Left colon (tissue), 2 donors: ENCODE data around the gene USH2A. TPM values are rescaled to one million over a fixed set of nuclear protein-coding genes. Genes with fewer than 3 reads are reported as not detected.
A peak's percentile ranks its signal among the peaks of the same experiment; 100 is the strongest.

ENCODE experiments used
- ATAC-seq: fragments of 200-7000 bp; cut with Tn5 transposase; one replicate; pipeline ENCODE4 v1.9.1; 2020; ENCODE audit warnings: mild to moderate bottlenecking, moderate library complexity
- DNase-seq, 2 donors: peaks; one replicate each; pipeline ENCODE4 v3.0.0-alpha.2; 2020
- intact Hi-C, 2 donors: fragments of 100-400 bp; cut with DNase I in 1 of 2; cut with micrococcal nuclease in 1 of 2; formaldehyde crosslinking; loops; one replicate each; pipeline versions ENCODE4 v1.11.2 to v1.14.0; 2022; cut with DNase I, micrococcal nuclease
- total RNA-seq, 2 donors: library from RNA; stranded (reverse); fragmentation: NEBNext Ultra II Directional; extraction: Animal tissue kit (Norgen Biotek cat#: 25700); gene quantifications; one replicate each; pipeline ENCODE4 v1.2.1, GENCODE V29; 2021
- donor health status: DM: no; HTN: no; CAD: no.
- donor health status: DM: yes; HTN: yes; CAD: no.

The USH2A gene
- total RNA-seq, 2 donors from 2014 or later, result under 0.01 to 0.03 TPM

DNA sequence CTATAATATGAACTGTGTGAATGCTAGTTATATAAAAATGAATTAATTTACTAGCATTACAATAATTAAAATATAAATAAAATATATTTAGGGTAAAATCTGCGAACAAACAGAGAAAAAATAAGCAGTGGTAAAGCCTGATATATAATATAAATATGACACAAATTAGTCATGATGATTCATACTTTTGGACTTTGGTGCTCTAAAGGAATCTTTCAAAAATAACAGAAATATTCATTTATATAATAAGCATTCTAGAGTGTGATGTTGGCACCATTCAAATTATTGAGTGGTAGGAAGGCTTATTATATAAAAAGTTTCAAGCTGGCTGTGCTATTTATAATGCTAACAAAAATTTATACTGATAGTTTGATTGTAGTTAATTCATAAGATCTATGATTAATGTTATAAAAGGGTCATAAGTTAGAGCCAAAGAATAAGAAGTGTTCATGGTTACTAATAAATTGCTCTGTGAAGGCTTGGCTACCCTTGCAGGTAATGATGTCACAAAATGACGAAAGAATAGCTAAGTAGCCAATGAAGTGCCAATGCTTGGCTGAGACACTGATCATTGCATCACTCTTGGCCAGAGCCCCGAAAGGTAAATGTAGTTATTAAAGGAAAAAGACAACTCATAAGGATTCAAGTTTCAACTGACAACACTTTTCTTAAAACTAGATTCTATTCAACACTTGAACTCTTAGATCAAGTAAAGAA lies 108.7 kb downstream of the USH2A start:
- DNase-seq (no peak), ATAC-seq (no peak)
- intact Hi-C loops, result no loop called here

DNA sequence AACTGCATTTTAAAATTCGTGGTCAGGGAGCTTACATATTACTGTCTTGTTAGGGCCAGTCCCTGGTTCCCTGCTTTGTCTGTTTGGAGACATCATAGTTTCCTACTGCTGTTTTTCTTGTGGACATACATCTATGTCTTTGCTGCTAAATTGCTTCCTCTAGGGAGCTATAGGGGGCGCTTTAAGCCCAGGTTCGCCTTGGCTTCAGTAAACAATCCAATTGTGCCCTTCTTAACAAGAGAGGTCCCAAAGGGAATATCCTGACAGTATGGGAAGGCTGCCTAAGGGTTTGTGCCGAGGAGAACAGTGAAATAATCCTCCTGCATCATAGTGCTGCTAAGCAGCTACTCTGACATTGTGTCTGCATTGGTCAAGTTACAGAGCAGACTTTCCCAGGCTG lies 112.5 kb downstream of the USH2A start:
- intact Hi-C loops, result no loop called here
- DNase-seq (no peak), ATAC-seq (peak; percentile 45)

DNA sequence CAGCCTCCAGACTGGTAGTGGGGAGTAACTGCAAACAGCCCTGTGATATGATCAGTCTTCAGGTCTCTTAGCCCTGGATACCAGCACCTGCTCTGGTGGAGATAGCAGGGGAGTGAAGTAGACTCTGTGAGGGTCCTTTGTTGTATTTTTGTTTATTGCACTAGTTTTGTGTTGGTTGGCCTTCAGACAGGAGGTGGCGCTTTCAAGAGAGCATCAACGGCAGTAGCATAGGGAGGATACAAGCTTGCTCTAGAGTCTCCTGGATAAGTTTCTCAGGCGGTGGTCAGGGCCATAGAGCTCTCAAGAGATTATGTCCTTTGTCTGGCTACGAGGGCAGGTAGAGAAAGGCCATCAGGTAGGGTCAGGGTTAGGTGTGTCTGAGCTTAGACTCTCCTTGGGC lies 116.4 kb downstream of the USH2A start:
- ATAC-seq (no peak), DNase-seq (no peak)
- intact Hi-C loops, result no loop called here

DNA sequence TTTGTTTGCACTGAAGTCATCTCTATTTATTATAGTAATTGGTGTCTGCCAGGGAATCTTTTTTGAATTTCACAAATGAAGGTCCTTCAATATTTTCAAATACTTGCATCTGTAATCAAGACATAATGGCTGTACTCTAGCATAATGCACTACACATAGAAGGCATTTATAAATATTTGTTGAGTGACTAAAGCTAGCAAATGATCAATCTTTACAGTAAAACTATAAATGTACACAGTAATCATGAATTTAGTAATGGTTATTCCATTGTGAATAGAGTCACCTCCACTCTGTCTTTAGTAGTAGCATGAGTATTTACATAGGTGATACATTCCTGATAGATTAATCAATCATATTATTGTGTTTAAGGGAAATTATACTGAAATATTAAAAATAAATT lies 119.6 kb downstream of the USH2A start:
- ATAC-seq, result no peak
- intact Hi-C loops, result no loop called here
- no peak for DNase-seq

DNA sequence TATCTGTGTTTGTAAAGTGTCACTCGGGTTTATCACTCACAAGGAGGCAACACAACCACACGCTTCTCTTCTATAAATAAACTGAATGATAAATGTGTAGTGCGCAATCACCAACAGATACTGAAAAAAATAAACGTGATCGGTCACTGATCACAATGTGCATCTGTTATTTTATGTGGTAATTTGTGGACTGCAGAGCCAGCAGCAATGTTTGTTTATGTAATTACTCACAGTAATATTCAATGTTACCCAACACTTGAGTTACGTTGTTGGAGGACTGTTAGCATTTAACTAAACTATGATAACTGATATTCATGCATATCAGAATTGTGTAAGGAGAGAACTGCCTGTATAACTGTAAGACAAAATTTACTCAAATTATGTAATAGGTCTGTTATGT lies 129.6 kb downstream of the USH2A start:
- no peak for ATAC-seq
- DNase-seq, result no peak
- intact Hi-C loops, result no loop called here

DNA sequence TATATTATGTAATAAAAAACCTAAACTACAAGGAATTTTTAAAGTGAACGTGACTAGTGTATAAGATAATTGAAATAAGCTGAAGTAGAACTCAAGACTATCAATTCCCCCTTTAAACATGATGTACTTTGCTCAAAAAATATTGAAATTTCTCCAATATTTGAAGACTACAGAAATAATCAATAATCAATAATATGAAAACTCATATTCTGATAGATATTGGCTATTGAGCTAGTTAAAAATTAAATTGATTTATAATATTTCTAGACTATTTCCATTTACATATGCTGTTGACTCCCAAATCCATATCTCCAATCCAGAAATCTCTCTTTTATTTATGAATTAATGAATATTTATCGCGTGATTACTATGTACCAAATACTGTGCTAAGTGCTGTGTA lies 133.2 kb downstream of the USH2A start:
- DNase-seq, result no peak
- intact Hi-C loops, result no loop called here
- ATAC-seq, result no peak

DNA sequence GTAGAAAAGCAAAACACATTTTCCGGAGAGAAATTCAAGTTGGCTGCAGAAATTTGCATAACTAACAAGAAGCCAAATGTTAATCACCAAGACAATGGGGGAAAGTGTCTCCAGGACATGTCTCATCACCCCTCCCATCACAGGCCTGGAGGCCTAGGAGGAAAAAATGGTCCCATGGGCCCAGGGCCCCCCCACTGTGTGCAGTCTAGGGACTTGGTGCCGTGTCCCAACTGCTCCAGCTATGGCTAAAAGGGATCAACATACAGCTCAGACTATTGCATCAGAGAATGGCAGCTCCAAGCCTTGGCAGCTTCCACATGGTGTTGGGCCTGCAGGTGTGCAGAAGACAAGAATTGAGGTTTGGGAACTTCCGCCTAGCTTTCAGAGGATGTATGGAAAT lies 138.2 kb downstream of the USH2A start:
- no peak for ATAC-seq
- DNase-seq, result no peak
- intact Hi-C loops, result no loop called here

DNA sequence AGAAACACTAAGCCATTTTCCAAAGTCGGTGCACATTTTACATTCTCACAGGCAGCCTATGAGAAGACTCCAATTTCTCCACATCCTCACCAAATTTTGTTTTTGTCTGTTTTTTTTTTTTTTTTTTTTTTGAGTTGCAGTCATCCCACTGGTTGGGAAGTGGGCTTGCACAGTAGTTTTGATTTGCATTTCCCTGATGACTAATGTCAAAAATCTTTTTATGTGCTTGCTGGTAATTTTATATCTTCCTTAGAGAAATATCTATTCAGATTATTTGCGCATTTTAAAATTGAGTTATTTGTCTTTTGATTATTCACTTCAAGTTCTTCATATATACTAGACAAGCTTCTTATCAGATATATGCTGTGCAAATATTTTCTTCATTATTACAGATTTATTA lies 141.5 kb downstream of the USH2A start:
- intact Hi-C loops, result no loop called here
- ATAC-seq, result no peak
- no peak for DNase-seq

DNA sequence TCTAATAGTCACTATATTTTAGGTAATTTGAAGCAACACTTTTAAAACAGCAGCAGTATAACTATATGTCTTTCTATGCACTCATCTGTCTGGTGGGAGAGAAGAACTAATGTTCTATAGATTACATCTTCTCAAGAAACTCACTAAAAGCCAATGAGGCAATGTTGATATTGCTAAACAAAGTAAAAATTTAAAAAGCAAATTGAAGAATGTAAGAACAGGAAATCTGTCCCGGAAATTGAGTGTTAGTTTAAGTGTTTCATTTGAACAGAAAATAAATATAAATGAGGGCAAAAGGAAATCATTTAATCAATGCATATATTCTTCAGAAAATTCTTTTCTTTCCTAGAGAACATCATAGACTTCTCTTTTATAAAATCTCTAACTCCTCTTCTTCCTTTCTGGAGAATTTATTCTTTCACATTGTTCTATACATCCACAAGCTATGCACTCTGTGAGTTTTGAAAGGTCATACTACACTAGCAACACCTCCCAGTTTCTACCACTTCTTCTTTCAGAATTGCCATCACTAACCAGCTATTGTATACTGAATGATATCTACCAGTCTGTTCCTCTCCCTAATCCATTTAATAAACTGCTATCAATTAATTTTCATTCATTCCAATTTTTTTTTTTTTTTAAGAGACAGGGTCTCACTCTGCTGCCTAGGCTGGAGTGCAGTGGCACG lies 153.0 kb downstream of the USH2A start:
- intact Hi-C loops, result no loop called here
- DNase-seq, result no peak
- ATAC-seq, result no peak

DNA sequence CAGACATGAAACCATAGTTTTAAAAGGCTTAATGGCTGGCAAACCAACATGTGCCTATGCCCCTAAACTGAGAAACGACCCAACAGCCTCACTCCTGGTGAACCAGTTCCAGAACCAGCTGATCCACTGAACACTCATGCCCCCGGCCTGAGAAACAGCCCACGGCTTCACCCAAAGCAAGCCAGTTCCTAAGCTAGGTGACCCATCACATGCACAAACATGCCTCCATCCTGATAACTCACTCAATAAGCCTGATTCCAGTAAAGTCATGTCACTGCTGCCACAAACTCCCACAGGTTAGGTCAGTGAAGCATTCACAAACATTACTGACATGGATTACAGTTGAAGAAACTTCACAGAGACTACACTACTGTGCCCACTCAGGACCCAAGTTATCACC lies 161.6 kb downstream of the USH2A start:
- ATAC-seq (no peak), DNase-seq (no peak)
- intact Hi-C loops, result no loop called here

DNA sequence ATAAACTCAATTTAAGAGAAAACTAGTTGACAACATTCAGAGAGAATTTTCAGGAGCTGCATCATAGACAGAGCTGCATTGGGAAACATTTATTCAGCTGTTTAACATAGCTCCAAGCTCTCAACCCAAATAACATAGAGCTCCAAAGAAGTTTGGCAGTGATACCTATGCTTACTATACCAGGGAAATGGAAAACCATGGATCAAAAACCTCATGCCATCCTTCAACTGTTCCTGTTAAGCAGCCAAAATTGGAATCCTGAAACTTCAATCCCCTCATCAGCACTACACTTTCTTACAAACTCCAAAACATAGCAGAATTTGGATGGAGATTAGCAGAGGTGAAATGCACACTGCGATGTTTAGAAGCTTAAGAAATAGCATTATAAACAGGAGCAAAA lies 164.4 kb downstream of the USH2A start:
- DNase-seq (no peak), ATAC-seq (no peak)
- intact Hi-C loops, result no loop called here

DNA sequence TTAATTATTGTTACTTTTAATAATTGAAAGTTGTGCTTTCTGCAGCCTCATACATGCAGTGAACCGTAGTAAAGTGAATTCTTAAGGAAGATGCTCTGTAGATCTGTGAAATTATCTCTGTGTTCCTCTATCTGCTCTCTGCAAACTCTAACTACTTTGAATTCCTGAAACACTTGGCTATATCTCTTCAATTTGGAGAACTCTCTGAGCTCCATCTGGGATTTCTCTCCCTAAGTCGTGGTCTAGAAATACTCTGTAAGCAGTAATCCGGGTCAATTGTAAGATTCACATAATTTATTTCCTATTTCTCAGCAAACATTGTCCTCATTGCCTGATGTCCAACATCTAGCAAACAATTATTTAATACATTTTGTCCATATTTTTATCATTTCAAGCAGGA lies 164.9 kb downstream of the USH2A start:
- DNase-seq, result no peak
- intact Hi-C loops, result no loop called here
- ATAC-seq, result no peak

DNA sequence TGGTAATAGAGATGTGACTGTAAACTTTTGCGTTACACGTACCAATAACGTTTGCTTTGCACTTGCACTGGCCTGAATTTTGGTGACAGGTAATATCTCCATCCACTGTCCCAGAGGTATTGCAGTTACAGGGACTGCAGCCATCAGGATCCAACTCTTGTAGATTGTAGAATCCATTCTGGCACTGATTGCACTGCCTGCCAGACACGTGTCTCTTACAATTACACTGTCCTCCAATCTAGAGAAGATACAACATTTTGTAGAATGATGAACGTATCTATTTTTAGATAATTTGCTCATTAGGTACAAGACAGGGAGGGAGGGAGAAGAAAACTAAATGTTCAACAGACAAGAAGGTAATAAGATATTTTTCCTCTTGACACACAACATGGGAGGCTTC lies 172.4 kb downstream of the USH2A start:
- ATAC-seq, result no peak
- DNase-seq, result no peak
- intact Hi-C loops, result no loop called here

DNA sequence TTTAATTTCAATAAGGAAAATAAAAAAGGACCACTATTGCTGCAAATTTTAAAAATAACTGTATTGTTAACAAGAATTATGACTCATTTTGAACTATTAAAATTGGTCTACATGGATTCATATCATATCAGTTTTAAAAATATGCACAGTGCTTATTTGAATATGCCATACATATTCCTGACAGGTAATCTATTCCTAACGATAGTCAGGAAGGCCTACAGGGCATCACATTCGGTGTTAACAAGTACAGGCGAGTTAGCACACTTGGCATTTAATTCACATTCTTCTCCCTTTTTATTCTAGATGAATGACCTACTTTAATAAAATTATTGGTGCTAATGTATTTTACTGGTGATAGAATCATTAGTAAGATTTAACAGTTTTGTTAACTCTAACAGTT lies 174.6 kb downstream of the USH2A start:
- no peak for DNase-seq
- intact Hi-C loops, result no loop called here
- no peak for ATAC-seq

DNA sequence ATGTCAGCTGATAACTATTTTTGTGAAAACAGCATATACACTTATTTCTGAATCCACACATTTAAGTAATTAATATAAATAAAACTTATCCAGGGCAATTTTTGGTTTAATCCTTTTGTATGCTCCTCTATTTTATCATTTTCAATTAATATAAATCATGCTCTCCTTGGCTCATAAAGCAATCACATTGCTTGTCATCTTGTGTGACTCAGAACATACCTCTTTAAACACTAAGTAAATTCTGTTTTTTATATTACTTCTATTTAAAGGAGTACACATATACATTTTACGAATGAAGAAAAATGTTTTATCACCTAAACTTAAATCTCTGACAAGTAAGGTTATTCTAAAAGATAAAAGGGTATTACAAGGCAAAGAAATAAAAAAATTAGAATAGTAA lies 175.3 kb downstream of the USH2A start:
- DNase-seq (no peak), ATAC-seq (no peak)
- intact Hi-C loops, result no loop called here

DNA sequence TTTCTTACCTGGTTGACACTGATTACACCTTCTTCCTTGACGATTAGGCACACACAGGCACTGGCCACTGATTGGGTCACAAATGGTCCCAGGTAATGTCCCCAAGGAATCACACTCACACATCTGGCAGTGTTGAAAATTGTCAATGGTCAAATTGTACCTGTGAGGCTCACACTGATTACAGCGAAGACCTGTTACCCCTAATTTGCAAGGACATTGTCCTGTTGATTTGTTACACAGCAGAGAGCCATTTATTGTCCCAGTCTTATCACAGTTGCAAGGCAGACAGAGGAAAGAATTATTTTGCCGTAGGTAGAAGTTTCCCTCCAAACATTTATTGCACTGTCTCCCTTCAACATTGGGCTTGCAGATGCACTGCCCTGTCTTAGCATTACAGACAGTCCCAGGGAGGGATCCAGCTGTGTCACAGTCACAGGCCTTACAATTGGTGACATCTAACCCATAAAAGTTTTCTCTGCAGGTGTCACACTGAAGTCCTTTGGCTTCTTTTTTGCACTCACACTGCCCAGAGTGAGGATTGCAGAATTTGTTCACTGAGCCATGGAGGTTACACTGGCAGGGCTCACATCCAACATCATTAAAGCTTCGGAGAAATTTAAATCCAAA lies 176.6 kb downstream of the USH2A start:
- no peak for DNase-seq
- intact Hi-C loops, result no loop called here
- no peak for ATAC-seq

DNA sequence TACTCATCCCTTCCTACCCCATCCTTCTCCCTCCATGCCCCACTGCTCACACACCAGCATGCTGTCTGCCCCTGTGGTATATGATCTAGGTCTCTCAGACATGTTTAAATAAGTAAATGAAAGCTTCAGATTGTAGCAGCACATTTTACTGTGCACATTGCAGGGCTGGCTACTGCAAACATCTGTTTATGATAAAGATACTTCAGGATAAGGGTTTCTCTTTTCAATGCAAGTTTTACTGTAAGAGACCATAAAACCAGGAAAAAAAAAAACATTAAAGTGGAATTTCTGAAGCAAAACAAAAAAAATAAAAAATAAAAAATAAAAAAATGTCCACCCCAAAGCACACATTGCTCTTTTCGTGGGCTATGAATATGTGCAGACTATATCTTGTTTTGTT lies 184.4 kb downstream of the USH2A start:
- DNase-seq (no peak), ATAC-seq (no peak)
- intact Hi-C loops, result no loop called here

DNA sequence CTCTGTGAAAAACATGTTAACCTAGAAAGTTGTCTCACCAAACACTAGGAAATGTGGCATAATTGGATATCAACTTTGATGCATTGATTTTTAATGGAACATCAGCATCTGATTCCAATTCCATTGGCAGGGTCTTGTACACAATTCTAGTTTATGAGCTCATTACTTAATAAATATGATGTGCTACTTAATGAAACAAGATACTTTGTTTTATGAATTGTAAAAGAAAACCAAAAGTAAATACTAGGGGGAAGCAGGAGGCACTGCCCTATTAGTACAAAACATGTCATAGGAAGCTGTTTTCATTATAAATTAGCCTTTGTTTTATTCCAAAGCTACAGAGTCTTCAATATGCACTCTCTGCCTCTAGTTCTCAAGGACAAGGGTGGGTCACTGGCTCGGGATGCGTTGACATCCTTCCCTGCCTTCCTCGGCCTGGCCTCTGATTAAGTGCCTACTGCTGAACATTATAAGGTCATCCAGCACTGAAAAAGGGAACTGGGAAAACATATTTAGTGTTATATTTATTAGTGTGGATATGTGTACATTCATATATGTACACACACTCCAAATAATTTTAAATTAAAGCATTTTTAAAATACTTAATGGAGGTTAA lies 185.2 kb downstream of the USH2A start:
- no peak for ATAC-seq
- intact Hi-C loops, result no loop called here

DNA sequence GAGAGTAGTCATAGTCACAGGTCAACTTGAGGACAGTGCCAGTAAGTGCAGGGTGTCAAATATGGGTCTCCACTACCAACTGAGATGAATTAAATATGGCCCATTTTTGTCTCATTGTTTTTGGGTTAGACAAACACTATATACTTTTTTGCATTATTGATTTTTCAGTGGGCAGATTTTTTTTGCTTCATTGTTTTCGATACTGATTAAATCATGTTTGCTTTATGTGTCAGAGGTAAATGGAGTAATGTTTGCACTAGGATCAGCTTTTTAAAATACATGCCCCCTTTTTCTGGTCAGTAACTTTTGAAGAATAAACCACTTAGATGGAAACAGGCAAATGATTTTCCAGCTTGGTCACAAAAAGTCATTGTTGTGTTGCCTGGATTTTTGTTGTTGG lies 199.0 kb downstream of the USH2A start:
- DNase-seq, result no peak
- intact Hi-C loops, result no loop called here
- no peak for ATAC-seq

More for the DNA sequence above, 185.2 kb downstream of the USH2A start:
- no peak for DNase-seq

DNA sequence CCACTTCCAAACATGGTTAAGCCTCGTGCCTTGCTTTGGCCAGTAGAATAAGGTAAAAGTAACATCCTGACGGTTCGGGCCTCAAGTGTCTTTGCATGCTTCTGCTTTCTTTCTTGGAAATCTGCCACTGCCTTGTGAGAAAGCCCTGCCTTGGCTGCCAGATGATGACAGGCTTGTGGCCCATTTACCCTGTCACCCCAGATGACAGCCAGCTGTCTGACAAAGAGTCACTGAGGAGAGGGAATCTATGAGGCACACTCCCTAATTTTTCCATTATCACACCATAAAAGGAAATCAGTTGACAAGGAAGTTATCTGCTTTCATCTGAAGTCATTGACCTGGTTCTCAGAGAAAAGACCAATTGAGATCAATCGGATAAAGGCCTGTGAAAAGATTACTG lies 199.8 kb downstream of the USH2A start:
- ATAC-seq (no peak), DNase-seq (no peak)
- intact Hi-C loops, result no loop called here
